LoVo (cell line): Measurements from ENCODE around the gene FGF14.

ENCODE experiments used
- DNase-seq: peaks from one replicate; pipeline ENCODE4 v3.0.0-alpha.2; 2016; ENCODE audit warnings: low spot score

The FGF14 gene

GRCh38 chr13:102250448-102250847 lies 151.4 kb downstream of the FGF14 start:
- no peak for DNase-seq

- DNase-seq: no peak
These were observed 157.1 kb downstream of the FGF14 start for GRCh38 chr13:102244607-102245227.

- no peak for DNase-seq
These were observed 161.7 kb downstream of the FGF14 start for GRCh38 chr13:102240110-102240509.

- DNase-seq: no peak
These were observed 164.6 kb downstream of the FGF14 start for GRCh38 chr13:102237230-102237629.

- DNase-seq: no peak
These were observed 165.0 kb downstream of the FGF14 start for GRCh38 chr13:102236830-102237229.

GRCh38 chr13:102236341-102236740 lies 165.5 kb downstream of the FGF14 start:
- DNase-seq: no peak

GRCh38 chr13:102235689-102236088 lies 166.2 kb downstream of the FGF14 start:
- DNase-seq: no peak

GRCh38 chr13:102234618-102235017 lies 167.2 kb downstream of the FGF14 start:
- no peak for DNase-seq

GRCh38 chr13:102233566-102234208 lies 168.2 kb downstream of the FGF14 start:
- no peak for DNase-seq

- no peak for DNase-seq
These were observed 170.4 kb downstream of the FGF14 start for GRCh38 chr13:102231479-102231878.

- DNase-seq: no peak
These were observed 174.1 kb downstream of the FGF14 start for GRCh38 chr13:102227741-102228140.

GRCh38 chr13:102226591-102226990 lies 175.3 kb downstream of the FGF14 start:
- DNase-seq: no peak

- DNase-seq: no peak
These were observed 176.0 kb downstream of the FGF14 start for GRCh38 chr13:102225892-102226291.

GRCh38 chr13:102220681-102221228 lies 181.1 kb downstream of the FGF14 start:
- no peak for DNase-seq

GRCh38 chr13:102214956-102215355 lies 186.9 kb downstream of the FGF14 start:
- no peak for DNase-seq

- DNase-seq: no peak
These were observed 189.1 kb downstream of the FGF14 start for GRCh38 chr13:102212729-102213128.

- no peak for DNase-seq
These were observed 193.5 kb downstream of the FGF14 start for GRCh38 chr13:102208347-102208746.

- DNase-seq: no peak
These were observed 194.0 kb downstream of the FGF14 start for GRCh38 chr13:102207680-102208342.

GRCh38 chr13:102203718-102204117 lies 198.1 kb downstream of the FGF14 start:
- no peak for DNase-seq

- no peak for DNase-seq
These were observed 203.2 kb downstream of the FGF14 start for GRCh38 chr13:102198418-102199311.

- DNase-seq: no peak
These were observed 204.7 kb downstream of the FGF14 start for GRCh38 chr13:102197193-102197592.
